Right renal pelvis (tissue), 4 donors: ENCODE results near the gene MARCHF9. TPM values are rescaled to one million over a fixed set of nuclear protein-coding genes. Genes with fewer than 3 reads are reported as not detected.

ENCODE experiments used
- DNase-seq, 4 donors: peaks; one replicate each; pipeline ENCODE4 v3.0.0-alpha.2; 2013; ENCODE audit warnings: low read depth in 4 of 4, low spot score in 3 of 4, missing footprints in 1 of 4
- polyA plus RNA-seq, 4 donors: library from polyadenylated mRNA; unstranded; fragments of 120-200 nt; gene quantifications; one replicate each; pipeline ENCODE4 v1.2.1, GENCODE V29; 2013; ENCODE audit not compliant: insufficient read length in 4 of 4

Gene MARCHF9
- polyA plus RNA-seq, 4 donors = 17.7 to 21.0 (median 19.4) TPM

DNA sequence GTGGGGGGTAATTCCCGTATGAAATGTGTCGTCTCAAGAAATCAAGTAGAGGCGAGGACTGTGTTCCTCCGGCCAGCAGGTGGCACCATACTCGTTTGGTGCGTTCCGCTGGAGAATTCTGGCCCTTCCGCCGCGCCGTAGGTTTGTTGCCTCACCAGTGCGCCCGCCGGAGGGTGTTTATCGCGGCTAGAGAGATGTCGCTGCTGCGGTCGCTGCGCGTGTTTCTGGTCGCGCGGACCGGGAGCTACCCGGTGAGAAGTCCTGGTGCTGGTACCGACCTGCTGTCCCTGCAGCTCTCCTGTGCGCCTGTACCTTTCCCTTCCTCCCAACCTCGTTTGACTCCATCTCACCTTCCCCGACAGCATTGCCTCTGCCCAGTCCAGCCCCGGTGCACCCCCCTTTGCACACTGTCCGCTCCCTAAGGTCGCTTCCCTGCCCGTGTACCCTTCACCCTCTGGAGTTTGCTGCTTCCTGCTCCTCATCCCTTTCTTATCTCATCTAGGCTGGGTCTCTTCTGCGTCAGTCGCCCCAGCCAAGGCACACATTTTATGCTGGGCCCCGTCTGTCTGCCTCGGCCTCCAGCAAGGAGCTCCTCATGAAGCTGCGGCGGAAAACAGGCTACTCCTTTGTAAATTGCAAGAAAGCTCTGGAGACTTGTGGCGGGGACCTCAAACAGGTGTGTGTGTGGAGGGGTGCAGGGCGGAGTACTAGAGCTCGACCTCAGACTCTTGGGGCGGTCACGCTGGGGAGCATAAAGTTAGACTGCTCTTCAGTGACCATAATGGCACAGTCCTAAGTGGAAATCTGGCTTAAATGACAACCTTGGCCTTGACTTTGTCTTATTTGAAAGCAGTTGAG, 27.9 kb downstream of the MARCHF9 start, which contains the start of gene TSFM:
TSFM (plus strand) TSS at position 180 of the 858 bp plus-strand sequence; CDS start at position 195, 15 bp downstream.
- DNase-seq = peak; percentile 91 to 96 (median 93)

DNA sequence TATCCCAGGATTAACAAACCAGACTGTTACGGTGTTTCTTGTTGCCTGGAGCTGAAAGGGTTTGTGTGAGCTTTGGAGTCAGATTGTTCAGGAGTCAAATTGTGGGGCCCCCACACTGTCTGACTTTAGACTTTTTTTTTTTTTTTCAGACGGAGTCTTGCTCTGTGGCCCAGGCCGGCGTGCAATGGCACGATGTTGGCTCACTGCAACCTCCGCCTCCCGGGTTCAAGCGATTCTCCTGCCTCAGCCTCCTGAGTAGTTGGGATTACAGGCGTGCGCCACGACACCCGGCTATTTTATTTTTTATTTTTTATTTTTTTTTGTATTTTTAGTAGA, 28.5 kb downstream of the MARCHF9 start:
- no peak for DNase-seq

DNA sequence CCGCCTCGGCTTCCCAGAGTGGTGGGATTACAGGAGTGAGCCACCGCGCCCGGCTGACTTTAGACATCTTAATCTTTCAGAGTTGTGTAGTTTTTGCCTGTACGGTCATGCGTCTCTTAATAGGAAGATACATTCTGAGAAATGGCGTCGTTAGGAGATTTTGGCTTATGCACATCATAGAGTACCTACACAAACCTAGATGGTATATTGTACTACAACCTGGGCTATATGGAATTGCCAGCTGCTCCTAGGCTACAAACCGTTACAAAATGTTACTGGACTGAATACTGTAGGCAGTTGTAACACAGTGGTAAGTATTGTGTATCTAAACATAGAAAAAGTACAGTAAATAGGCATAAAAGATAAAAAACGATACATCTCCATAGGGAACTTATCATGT, 29.0 kb downstream of the MARCHF9 start:
- no peak for DNase-seq

DNA sequence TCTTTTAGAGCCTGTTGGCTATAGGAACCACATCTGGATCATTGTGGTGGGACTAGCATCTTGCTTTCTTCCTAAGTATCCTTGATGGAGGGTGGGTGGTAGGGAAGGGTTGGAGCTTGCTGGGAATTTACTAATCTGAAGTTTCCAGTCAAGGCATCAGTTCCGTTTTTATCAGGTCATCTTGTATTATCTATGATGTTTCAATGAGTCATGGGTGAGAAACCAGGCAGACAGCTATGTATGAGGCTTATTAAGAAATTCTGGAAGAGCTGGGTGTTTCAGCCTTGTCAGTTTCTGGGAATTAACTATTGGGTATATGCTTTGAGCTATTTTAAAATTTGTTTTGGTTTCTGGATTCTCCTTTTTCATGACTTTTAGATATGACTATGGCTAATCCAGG, 39.0 kb downstream of the MARCHF9 start:
- no peak for DNase-seq

DNA sequence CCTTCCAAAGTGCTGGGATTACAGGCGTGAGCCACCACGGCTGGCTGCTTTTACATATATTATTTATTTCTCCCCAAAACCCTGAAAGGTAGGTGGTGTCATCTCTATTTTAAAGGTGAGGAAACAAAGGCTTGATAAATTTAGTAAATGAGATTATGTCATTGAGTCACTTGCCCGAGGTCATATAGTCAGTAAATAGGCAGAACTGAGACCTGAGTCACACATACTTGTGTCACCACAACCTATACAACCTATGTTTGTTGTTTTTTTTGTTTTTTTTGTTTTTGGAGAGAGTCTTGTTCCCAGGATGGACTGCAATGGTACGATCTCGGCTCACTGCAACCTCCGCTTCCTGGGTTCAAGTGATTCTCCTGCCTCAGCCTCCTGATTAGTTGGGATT, 40.5 kb downstream of the MARCHF9 start:
- DNase-seq = no peak

DNA sequence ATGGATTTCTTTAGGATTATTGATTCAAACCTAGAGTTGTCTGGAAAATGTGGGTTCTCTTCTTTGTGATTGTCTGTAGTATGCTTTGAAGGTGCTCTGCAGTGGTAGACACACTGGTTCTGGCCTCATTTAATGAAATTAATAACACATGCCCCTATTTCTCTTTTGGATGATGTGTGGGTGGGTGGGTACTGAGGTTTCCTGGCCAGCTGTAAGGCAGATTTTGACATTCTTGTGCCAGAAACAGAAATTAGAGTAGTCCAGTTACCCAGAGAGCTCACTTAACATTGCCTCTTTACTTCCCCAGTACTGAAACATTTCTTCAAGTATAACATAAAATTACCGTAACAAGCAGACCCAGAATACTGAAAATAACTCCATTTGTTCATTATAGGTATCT, 42.1 kb downstream of the MARCHF9 start:
- DNase-seq = no peak

DNA sequence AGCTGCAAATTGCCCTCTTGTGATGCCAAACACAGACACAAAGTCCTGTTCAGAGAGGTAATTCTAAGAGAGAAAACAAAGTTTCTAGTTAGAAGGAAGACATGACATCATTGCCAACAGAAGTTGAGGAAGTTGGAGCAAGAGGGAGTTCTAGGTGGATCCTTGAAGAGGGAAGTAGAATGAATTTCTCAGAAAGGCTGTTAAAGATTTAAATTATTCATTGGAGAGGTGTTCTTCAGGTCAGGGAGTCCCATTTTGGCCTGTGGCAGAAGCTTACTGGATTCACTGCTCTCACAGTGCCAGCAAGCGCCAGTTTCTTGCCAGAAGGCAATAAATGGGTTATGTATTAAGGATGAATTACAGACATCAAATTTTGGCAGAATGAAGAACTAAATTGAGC, 43.0 kb downstream of the MARCHF9 start:
- DNase-seq = no peak

DNA sequence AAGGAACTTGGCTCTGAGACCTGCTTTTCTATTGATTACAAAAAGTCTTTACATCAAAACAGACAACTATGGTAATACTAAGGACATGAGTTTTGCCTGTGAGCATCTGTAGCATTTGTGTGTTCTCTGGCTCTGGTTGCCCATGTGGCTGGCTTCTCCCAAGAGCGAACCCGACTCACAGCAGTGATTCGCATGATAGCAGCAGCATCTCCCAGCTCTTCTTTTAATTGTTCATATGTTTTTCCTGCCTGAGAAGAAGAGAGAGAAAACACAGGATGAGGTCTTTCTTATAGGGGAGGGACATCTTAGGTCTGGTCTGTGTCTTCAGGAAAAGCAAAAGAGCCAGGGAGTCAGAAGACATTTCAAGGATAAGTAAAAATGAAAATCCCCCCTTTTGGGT, 46.1 kb downstream of the MARCHF9 start:
- DNase-seq = no peak

DNA sequence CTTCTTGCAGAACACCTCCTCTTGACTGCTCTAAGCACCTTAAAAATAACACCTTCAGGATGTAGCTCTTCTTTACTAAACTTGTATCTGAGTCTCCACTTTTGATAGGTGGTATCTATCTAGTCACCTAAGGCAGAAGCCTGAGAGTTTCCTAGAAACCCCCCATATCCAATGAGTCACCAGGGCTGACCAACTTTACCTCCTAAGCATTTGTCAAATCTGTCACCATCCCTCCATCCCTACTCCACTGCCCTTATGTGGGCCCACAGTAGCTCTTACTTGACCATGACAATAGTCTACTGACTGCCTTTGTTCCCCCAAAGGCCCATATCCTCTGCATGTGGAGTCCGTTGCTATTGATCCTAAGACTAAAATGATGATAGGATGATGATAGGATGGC, 47.7 kb downstream of the MARCHF9 start:
- no peak for DNase-seq

DNA sequence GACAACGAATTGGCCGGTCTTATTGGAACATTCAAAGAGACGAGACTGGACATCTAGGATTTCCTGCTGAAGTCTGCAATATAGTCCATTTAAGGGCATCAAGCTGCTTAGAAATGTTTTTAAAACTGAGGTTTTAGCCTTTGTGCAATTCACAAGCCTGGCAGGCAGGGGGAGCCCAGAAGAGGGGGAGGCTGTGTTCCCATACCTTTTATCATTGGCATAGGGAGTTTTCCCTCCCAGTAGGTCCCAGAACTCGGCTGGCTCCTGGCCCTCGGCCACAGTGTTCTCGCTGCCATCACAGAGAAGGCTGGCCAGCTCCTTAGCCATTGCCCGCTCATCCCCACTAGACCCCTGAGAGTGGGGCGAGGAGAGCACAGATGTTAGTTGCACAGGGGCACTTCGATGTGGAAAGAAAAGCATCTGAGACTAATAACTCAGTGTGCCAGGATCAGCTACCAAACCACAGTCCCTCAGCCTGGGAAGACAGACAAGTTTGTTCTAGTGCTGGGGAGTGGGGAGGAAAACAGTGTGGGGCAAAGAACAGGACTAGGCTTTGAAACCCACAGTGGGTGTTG, 48.5 kb downstream of the MARCHF9 start:
- no peak for DNase-seq

DNA sequence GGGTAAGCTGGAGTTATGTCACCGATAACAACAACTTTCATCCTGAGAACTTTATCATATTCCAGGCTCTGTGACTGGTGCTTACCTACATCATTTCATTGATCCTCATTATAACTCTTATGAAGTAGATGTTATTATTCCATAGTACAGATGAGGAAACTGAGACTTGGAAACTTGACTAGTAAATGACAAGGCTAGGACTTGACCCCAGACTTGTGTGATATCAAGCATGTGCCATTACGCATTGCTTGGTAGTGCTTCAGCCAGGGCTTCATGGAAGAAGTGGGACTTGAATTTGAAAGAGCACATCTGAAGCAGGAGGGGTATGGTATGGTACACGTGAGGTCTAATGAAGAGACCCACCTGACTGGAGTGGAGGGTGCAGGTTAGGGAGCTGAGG, 51.8 kb downstream of the MARCHF9 start:
- DNase-seq = no peak

DNA sequence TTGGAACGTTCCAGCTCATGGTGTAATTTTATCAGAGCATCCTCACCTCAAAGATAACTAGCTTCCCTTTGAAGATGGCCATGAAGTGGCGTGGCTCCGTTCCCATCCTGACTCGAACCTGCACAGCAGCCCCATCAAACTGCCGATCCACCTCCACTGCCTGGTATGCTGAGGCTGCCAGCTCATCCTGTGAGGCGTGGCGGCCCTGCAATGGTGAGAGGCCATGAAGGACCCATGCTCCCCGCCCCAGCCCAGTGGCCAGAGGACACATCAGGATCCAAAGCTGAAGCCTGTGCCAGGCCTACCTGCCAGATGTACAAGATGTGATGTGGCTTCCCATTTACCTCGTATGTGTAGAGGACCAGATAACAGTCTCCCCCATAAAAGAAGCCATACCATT, 52.4 kb downstream of the MARCHF9 start:
- no peak for DNase-seq

DNA sequence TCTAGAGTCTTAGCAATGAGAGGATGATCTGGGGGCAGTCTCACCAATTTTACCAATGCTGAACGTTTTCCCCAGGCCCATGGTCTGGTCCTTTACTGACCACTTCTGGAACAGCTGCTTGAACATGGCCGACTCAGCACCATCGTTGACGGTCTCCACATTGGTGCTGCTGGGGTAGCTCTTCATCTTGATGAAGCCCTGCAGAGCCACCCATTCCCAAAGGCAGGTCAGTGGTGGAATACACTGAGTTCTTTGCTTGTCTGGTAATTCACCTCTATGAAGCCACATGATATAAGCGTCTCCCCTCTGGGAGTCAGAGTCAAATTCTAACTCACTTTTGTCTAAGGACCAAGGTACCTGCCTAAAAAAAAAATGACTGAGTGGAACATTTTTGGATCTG, 53.4 kb downstream of the MARCHF9 start:
- DNase-seq = no peak

DNA sequence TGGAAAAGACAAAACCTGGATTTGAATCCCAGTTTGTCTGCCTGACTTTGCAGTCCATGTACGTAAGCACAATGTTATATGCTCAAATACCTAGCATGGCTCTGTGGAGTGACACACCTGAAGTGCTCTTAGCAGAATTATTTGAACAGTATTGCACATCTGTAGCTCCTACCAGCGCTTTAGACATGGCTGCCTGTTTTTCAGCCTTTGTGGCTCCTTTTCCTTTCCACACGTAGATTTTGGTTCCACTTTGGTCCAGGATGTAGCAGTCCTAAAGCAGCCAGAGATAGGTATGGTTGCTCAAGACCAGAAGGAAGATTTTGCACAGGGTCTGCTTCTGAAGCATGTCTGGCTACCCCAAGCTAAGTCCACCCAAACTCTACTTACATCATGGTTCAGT, 54.5 kb downstream of the MARCHF9 start:
- no peak for DNase-seq

Other genes with a start within 250 kb of the MARCHF9 start
- 10 to 100 TPM; 29.2 to 37.3 (median 30.3) TPM for gene DDIT3, start 234.6 kb upstream of the MARCHF9 start, polyA plus RNA-seq
- gene MBD6, start 232.3 kb upstream of the MARCHF9 start, polyA plus RNA-seq = 10 to 100 TPM; 53.9 to 82.1 (median 62.1) TPM
- 100 to 1,000 TPM; 159 to 179 (median 166) TPM for gene DCTN2, start 207.9 kb upstream of the MARCHF9 start, polyA plus RNA-seq
- gene KIF5A, start 205.1 kb upstream of the MARCHF9 start, polyA plus RNA-seq = 1 to 10 TPM in 1 of 4 donors, under 1 TPM in 3; 0.24 to 1.3 (median 0.36) TPM
- gene PIP4K2C, start 163.9 kb upstream of the MARCHF9 start, polyA plus RNA-seq = 10 to 100 TPM; 41.6 to 47.4 (median 45.1) TPM
- 10 to 100 TPM; 55.8 to 64.9 (median 57.0) TPM for gene DTX3, start 150.3 kb upstream of the MARCHF9 start, polyA plus RNA-seq
- gene ARHGEF25, start 143.7 kb upstream of the MARCHF9 start, polyA plus RNA-seq = 10 to 100 TPM; 30.0 to 37.1 (median 32.9) TPM
- gene B4GALNT1, start 121.9 kb upstream of the MARCHF9 start, polyA plus RNA-seq = 1 to 10 TPM in 1 of 4 donors, under 1 TPM in 3; 0.82 to 1.2 (median 0.93) TPM
- 100 to 1,000 TPM; 209 to 223 (median 214) TPM for gene OS9, start 61.0 kb upstream of the MARCHF9 start, polyA plus RNA-seq
- 1 to 10 TPM in 2 of 4 donors, under 1 TPM in 2; 0.73 to 2.0 (median 1.1) TPM for gene AGAP2, start 16.4 kb upstream of the MARCHF9 start, polyA plus RNA-seq
- 100 to 1,000 TPM in 2 of 4 donors, 10 to 100 TPM in 2; 92.0 to 109 (median 100) TPM for gene TSPAN31, start 10.1 kb upstream of the MARCHF9 start, polyA plus RNA-seq
- 100 to 1,000 TPM; 218 to 258 (median 236) TPM for gene CDK4, start 2.8 kb upstream of the MARCHF9 start, polyA plus RNA-seq
- gene CYP27B1, start 12.0 kb downstream of the MARCHF9 start, polyA plus RNA-seq = 1 to 10 TPM in 3 of 4 donors, under 1 TPM in 1; 1.00 to 1.5 (median 1.1) TPM
- 10 to 100 TPM; 29.0 to 33.4 (median 29.9) TPM for gene METTL1, start 17.0 kb downstream of the MARCHF9 start, polyA plus RNA-seq
- gene EEF1AKMT3, start 17.5 kb downstream of the MARCHF9 start, polyA plus RNA-seq = 10 to 100 TPM in 2 of 4 donors, 1 to 10 TPM in 2; 9.7 to 15.1 (median 12.1) TPM
- gene TSFM, start 27.7 kb downstream of the MARCHF9 start, polyA plus RNA-seq = 10 to 100 TPM; 40.8 to 52.9 (median 45.5) TPM
- gene AVIL, start 63.6 kb downstream of the MARCHF9 start, polyA plus RNA-seq = 10 to 100 TPM in 2 of 4 donors, 1 to 10 TPM in 2; 6.0 to 13.0 (median 9.7) TPM
- gene CTDSP2, start 91.6 kb downstream of the MARCHF9 start, polyA plus RNA-seq = 100 to 1,000 TPM; 256 to 278 (median 266) TPM
- gene ATP23, start 186.5 kb downstream of the MARCHF9 start, polyA plus RNA-seq = 10 to 100 TPM in 3 of 4 donors, 1 to 10 TPM in 1; 9.5 to 12.4 (median 10.9) TPM